NCI-H128 (cell line): Measurements from ENCODE around the gene FGB.
"Not testable (repeated sequence)": the region's sequence is repeated elsewhere in the genome, so short reads cannot be mapped to it uniquely, and the experiment has no call there.

Experiments
- DNase-seq: peaks from one replicate; lab custom pipeline; 2025; ENCODE audit not compliant: unreplicated experiment; lab: John Stamatoyannopoulos, UW

The FGB gene

DNA sequence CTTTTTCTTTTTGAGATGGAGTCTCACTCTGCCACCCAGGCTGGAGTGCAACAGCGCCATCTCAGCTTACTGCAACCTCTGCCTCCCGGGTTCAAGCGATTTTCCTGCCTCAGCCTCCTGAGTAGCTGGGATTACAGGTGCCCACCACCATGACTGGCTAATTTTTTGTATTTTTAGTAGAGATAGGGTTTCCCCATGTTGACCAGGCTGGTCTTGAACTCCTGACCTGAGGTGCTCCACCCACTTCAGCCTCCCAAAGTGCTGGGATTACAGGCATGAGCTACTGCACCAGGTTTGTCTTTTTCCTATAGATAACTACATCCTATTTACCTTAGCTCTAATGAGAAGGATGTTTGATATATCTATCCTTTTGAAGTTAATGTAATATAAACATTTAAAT is 31.5 kb downstream of the FGB start:
- DNase-seq: not testable (repeated sequence)

GRCh38 chr4:154595807-154596206 is 33.0 kb downstream of the FGB start:
- DNase-seq: no peak

DNA sequence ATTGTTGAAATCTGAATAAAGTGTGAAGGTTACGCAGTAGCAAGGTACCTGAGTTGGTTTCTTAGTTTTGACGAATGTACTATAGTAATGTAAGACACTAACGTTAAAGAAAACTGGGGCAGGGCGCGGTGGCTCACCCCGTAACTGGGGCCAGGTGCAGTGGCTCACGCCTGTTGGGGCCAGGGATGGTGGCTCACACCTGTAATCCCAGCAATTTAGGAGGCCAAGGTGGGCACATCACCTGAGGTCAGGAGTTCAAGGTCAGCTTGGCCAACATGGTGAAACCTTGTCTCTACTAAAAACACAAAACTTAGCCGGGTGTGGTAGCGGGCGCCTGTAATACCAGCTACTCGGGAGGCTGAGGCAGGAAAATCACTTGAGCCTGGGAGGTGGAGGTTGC is 34.5 kb downstream of the FGB start:
- DNase-seq: not testable (repeated sequence)

- DNase-seq: no peak
Measured at GRCh38 chr4:154597798-154598774, 35.3 kb downstream of the FGB start.

- DNase-seq: no peak
Measured at GRCh38 chr4:154602404-154603020, 39.7 kb downstream of the FGB start.

DNA sequence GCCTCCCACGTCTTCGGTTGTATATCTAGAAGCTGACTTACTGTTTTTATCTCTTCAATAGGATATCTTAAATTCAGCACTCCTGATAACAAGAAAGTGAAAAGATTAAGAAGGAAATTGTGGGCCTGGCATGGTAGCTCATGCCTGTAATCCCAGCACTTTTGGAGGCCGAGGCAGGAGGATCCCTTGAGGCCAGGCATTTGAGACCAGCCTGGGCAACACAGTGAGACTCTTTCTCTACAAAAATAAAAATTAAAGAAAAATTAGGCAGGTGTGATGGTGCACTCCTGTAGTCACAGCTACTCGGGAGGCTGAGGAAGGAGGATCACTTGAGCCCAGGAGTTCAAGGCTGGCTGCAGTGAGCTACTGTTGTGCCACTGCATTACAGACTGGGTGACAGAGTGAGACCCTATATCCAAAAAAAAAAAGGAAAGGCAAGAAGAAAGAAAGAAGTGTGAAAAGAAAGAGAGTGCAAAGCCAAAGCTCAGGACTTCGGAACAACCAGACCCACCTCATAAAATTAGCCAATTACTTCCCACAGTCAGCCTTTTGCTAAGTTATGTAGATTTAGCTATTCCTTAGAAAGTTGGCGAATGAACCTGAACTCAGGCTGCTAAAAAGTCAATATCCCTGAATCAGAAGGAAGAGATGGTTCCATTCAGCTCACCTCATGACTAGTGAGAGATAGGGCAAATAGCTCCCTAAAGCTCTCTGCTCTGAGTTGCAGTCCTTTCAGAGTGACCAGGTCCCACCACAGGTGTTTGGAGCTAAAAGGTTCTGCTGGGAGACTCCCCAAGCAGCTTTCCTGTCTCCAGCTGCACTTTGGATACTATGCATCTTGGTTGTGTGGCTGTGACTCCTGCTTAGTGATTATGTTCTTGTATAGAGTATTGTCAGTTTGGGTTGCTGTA is 40.5 kb downstream of the FGB start:
- no peak for DNase-seq

- no peak for DNase-seq
Measured at GRCh38 chr4:154604696-154605200, 41.9 kb downstream of the FGB start.

DNA sequence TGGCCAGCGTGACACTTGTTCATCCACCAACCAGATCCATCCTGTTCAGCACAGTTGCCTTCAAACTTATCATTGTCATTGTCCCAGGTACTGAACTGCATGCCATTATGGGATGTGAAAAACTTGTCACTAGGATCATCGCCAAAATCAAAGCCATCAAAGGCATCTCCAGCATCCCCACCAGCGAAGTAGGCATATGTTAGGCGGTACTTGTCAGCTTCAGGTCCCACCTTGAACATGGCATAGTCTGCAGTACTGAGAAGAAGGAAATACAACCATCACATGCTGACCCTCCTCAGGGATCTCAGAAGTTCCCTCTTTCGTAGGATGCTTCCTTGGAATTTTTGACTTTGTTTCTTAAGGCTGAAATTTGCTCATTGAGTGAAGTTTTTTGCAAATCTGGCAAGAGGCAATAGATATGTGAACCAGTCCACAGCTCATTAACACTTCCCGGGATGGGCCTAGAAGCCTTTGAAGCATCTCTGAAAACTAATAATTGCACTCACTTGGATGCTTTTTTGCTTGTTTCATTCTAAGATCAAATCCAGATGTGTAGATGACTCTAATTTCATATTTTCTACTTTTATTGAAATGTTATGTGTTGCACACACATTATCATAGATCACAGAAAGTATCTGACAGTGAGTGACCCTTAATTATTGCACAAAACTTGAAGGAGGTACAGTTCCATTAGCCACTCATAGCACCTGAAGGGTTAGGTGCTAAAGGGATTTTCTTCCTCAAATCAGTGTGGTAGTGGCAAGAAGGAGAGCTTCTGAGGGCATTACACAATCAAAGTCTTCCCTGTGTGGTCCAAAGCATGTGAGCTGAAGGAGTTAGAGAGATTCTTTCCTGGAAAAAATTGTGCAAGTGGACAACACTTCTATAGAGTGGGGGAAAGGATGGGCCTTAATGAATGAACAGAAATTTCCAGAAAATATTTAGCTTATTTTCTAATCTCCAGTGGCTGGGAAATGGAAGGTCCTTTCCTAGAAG is 44.2 kb downstream of the FGB start:
- no peak for DNase-seq

DNA sequence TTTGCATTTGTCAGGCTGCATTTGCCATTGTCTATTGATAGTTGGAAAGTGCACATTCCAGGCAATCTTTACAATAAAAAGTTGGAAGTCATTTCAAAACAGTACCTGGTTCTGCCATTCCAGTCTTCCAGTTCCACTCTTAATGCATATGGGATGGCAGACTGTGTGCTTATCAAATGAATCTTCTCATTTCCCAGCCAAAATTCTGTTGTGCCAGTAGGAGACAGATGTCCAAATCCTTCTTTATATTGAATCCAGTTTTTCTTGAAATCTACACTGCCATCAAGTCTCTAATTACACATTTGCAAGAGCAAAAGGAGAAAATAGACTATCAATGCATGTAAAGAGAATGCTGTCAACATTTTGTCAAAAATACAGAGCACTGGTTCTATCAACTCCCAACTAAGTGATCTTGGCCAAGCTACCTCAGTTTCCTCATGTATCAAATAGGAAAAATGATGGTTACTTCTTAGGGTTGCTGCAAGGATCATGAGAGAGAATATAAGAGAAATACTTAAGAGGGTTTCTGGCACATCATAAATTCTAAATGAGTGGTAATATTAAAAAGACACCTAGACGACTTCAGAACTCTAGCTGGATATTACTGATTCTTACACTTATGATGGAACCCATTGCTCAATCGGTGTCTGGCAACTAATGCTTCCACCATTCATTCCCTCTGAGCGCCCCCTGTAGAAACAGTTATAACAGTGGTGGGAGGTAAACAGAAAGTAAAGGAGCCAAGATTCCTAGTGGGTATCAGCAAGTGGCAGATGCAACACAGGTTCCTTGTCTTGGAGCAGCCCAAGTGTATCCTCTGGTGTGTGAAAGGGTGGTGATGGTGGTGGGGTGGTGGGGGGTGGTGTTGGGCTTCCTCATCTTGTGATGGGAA is 45.8 kb downstream of the FGB start:
- DNase-seq: no peak

DNA sequence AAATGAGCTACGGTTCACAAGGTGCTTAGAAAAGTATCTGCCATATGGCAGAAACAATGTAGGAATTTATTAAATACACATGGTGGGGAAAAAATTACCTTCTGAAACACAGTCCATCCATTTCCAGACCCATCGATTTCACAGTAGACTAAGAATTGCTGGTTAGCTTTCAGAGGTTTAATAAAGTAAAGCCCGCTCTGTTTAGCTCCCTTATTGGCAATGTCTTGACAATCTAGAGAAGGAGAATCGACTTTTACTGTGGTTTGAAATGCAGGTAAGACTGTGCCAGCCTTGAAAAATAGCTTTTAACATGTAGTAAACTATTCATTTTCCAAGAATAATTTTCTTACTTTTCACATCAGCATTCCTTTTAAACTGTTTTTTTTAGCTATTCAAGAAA is 46.7 kb downstream of the FGB start:
- DNase-seq: no peak

- DNase-seq: no peak
Measured at GRCh38 chr4:154610582-154610981, 47.8 kb downstream of the FGB start.

DNA sequence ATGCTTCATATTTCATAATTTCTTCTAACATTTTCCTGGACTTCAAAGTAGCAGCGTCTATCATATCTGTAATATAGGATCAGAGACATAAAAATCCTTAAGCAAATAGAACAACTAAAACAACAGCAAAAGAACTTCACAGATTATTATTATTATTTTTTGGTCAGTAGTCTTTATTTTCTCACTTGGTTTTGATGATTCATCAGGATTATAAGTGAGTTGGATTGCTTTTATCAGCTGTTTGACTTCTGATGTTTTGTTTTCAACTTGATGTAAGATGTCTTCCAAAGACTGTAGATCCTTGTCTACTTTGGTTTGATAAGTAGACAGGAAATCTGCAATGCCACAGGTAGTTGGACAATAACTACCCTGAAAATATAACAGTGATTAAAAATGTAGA is 49.0 kb downstream of the FGB start:
- DNase-seq: no peak

- DNase-seq: no peak
Measured at GRCh38 chr4:154612472-154613414, 49.9 kb downstream of the FGB start, which contains the start of gene FGG. FGG (minus strand) TSS chr4:154612656; CDS start chr4:154612609, 47 bp downstream.

- no peak for DNase-seq
Measured at GRCh38 chr4:154614306-154614705, 51.5 kb downstream of the FGB start.

GRCh38 chr4:154615211-154615610 is 52.4 kb downstream of the FGB start:
- DNase-seq: no peak

DNA sequence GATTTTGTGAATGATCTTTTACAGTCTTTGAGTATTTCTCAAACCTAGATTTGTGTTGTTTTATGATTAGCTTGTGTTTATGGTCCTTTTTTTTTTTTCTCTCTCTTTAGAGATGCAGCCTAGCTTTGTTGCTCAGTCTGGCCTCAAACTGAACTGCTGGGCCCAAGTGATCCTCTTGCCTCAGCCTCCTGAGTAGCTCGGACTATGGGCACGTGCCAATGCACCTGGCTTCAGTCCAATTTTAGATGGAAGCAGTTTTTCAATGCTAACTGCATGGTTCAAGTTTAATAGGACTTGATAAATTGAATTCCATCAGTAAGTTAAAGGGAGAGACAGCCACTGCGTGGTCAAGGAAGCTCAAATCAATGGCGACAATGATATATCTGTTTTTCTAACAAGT is 53.5 kb downstream of the FGB start:
- no peak for DNase-seq

GRCh38 chr4:154616731-154617130 is 53.9 kb downstream of the FGB start:
- no peak for DNase-seq
